GM21737 (cell line): ENCODE measurements around the gene CBL.

Experiments
- ATAC-seq: cut with Tn5 transposase; IDR thresholded peaks from one replicate; pipeline ENCODE4 v1.9.1; 2021; ENCODE audit warnings: mild to moderate bottlenecking, moderate library complexity; ENCODE audit not compliant: unreplicated experiment

The CBL gene

GRCh38 chr11:119305556-119306372, 99.6 kb downstream of the CBL start:
- ATAC-seq: no peak

GRCh38 chr11:119306373-119306890, 100.3 kb downstream of the CBL start:
- no peak for ATAC-seq

- ATAC-seq: no peak
These were observed 101.1 kb downstream of the CBL start for GRCh38 chr11:119307219-119307618.

DNA sequence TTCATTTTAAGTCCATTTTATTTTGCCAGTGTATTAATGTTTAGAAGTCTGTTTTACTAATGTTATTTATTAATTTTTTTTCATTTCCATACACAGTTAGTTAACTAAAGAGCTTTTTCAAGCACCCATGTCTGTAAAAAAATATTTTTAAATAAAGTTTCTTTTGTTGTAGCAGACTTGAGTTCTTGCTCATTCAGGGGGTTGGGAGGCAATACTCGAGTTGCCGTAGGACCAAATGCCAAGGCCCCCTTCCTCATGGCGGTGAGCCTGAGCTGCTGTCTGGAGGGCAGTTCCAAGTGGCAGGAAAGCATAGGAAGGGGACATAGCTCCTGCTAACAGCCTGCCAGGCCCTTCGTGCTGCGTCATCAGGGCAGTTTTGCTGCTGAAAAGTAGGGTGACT, 101.8 kb downstream of the CBL start:
- no peak for ATAC-seq

- no peak for ATAC-seq
These were observed 103.3 kb downstream of the CBL start for GRCh38 chr11:119309411-119309810.

DNA sequence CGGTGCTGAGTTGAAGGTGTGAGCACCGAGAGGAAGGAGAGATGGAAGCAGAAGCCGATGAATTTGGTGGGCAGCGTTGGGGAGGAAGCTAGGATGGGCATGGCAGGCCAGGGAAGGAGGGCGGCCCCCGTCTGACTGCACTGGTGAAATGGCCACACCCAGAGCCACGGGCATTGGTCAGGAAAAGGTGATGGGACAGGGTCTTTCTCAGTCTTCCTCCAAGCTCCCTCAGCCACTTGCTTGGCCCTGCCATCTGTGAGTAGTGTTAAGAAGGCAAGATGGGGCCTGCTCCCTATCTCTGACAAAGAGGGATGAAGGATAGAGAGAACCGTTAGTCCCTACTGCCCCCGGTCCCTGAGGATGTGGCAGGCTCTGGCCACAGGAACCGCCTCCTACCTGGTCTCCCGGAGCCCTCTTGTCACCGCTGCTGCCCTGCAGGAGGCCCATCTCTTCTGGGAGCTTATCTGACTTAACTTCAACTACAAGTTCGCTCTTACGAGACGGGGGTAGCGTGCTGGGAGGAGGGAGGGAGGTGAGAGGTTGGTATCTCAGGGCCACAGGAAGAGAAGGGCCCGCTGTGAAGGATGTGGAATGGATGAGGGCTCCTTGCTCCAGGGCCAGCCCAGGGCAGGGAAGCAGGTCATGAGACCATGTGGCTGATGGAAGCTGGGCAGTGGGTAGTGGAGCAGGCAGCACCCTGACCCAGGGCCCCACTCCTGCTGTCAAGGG, 104.0 kb downstream of the CBL start:
- no peak for ATAC-seq

DNA sequence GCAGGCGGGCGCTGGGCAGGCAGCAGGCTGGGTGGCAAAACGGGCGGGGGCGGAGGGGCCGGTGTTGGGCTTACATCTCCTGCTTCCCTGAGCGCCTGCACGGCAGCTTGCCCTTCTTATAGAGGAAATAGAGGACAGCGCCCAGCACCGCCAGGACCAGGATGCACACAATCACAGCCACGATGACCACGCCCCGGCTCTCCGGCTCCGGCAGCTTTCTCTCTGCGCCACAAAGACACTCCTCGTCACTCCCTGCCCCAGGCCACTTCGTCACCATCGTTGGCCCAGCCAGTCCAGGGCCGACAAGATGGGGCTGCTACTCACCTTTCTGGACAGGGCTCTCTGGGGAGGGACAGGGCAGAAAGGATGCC, 104.5 kb downstream of the CBL start:
- ATAC-seq: no peak

- no peak for ATAC-seq
These were observed 108.6 kb downstream of the CBL start for GRCh38 chr11:119314726-119315125.

DNA sequence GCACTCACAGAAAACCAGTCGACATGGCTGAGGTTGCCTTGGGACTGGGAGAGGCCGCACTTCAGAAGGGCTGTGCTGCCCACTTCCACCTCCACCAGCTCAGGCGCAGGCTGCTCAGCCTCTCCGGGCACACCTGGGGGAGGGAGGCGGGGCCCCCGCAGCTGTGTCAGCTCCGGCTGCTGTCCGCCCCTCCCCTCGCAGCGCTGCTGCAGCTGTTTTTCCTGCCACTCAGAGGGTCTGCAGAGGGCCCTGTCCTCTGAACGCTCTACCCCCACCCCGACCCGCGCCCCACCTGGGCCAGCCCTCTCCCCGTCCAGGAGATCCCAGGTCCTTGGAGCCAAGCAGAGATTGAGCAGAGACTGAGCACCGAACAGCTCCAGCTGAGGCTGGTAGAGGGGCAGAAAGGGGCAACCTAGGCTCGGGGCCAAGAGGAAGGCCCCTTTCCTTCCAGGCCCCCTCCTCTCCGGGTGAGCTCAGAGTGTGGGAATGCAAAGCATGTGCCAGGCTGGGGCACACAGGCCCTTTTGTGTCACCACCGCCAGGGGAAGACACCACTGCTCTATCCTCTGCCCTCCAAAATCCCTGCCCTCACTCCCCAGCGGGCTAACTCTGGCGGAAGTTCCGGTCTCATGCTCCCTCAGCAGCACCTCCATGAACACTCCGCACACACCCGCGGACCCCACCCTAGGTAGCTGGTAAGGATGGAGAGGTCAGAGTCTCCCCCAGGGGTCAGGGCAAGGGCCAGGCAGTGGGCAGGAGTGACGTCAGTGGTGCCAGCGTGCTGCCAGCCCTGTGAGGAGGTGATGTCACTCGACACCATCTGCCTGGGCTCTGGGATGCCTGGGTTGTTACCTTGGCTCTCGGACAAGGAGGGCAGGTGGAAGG, 109.2 kb downstream of the CBL start:
- ATAC-seq: no peak

- no peak for ATAC-seq
These were observed 110.0 kb downstream of the CBL start for GRCh38 chr11:119316016-119316728.

GRCh38 chr11:119316729-119317591, 110.8 kb downstream of the CBL start, which contains the start of gene MCAM:
Gene MCAM (minus strand): TSS chr11:119317130. CDS start chr11:119317101, 29 bp downstream.
- ATAC-seq: no peak

- ATAC-seq: no peak
These were observed 111.6 kb downstream of the CBL start for GRCh38 chr11:119317592-119318239.

DNA sequence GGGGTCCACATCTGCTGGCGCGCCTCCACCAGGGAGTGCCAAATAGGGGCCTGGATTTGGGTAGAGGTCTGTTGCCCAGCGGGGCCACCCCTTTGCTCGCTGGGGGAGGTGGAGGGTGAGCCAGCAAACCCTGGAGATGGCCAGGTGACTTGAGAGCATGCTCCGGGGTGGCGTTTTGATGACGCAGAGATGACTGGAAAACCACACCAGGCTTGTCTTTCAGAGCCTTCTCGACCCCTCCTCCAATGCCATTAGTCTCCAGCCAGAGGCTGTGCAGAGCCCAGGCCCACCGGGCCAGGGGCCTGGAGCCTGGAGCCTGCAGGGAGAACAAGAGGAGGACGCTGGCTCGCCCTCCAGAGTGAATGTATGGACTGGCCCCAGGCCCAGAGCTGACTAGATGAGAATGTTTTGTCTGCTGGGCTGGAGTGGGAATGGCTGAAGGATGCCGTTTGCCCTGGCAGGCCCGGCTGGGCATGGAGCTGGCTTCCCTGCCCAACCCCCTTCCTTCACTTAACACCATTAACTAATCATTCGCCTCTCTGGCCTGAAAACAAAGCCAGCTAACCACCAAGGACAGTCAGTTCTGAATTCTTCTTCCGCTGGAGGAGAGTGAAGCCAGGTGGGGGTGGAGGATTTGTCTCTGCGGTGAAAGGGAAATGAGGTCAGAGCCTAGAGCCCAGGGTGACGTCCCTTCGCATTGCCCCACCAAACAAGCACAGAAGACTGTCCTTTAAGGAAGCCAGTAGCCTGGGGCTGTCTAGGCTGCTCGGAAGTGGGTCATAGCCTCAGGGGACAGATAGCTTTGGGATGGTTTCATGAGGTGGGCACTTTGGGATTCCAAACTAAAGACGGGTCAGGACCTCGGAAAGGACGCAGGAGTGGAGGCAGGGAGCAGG, 112.3 kb downstream of the CBL start:
- no peak for ATAC-seq

- ATAC-seq: no peak
These were observed 113.1 kb downstream of the CBL start for GRCh38 chr11:119319136-119319699.

- ATAC-seq: no peak
These were observed 113.6 kb downstream of the CBL start for GRCh38 chr11:119319700-119320239.

DNA sequence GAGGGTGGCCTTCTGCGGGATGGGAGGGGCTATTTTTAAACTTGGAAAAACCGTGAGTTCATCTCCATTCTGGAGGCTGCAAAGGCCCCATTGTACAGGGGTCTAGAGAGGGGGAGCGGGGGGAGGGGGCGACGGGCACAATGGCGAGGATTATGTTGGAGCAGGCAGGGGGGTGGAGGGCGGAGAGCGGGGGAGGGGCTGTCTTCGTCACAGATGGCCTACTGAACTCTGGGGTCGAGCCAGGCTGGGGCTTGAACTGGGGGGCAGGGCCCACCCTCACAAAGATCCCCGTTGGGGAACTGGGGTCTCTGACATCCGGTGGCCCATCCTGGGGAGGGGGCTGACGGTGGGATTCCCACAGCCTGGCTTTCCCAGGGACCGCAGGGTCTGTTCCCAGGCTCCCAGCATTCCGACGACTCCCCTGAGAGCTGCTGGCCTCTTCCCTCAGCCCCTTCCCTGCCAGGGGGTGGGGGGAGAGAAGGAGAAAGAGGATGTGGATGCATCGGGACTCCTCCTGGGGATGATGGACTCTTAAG, 114.2 kb downstream of the CBL start:
- no peak for ATAC-seq
